Measurements from ENCODE around the gene HNRNPA2B1.

Gene HNRNPA2B1

GRCh38 chr7:26200444-26201246, at the start of gene HNRNPA2B1:
HNRNPA2B1 (minus strand) TSS chr7:26200746; CDS start chr7:26200577, 169 bp downstream.
- peak; percentile 96 for DNase-seq (ENCODE audit: low read depth)

GRCh38 chr7:26250239-26250638, 49.7 kb upstream of the HNRNPA2B1 start:
- DNase-seq (ENCODE audit: low read depth), result no peak

GRCh38 chr7:26245150-26245549, 44.6 kb upstream of the HNRNPA2B1 start:
- DNase-seq (ENCODE audit: low read depth), result no peak

GRCh38 chr7:26238032-26238431, 37.5 kb upstream of the HNRNPA2B1 start:
- no peak for DNase-seq (ENCODE audit: low read depth)

GRCh38 chr7:26237035-26237807, 36.7 kb upstream of the HNRNPA2B1 start:
- DNase-seq (ENCODE audit: low read depth), result no peak

GRCh38 chr7:26233902-26234511, 33.5 kb upstream of the HNRNPA2B1 start:
- DNase-seq (ENCODE audit: low read depth), result no peak

GRCh38 chr7:26227987-26228386, 27.4 kb upstream of the HNRNPA2B1 start:
- no peak for DNase-seq (ENCODE audit: low read depth)

GRCh38 chr7:26224359-26224758, 23.8 kb upstream of the HNRNPA2B1 start:
- DNase-seq (ENCODE audit: low read depth), result no peak

GRCh38 chr7:26216049-26216448, 15.5 kb upstream of the HNRNPA2B1 start:
- no peak for DNase-seq (ENCODE audit: low read depth)

- no peak for DNase-seq (ENCODE audit: low read depth)
These were observed 13.4 kb upstream of the HNRNPA2B1 start for GRCh38 chr7:26213807-26214515.

GRCh38 chr7:26212921-26213718, 12.6 kb upstream of the HNRNPA2B1 start:
- peak; percentile 21 for DNase-seq (ENCODE audit: low read depth)

- DNase-seq (ENCODE audit: low read depth), result no peak
These were observed 7.5 kb upstream of the HNRNPA2B1 start for GRCh38 chr7:26208040-26208439.

GRCh38 chr7:26203016-26203415, 2.5 kb upstream of the HNRNPA2B1 start:
- DNase-seq (ENCODE audit: low read depth), result no peak

GRCh38 chr7:26202019-26202990, 1.8 kb upstream of the HNRNPA2B1 start:
- DNase-seq (ENCODE audit: low read depth), result no peak

GRCh38 chr7:26201247-26202018, 887 bp upstream of the HNRNPA2B1 start, which contains the start of gene CBX3:
CBX3 (plus strand) TSS chr7:26201745; CDS start chr7:26202999, 1,254 bp downstream.
- peak; percentile 61 for DNase-seq (ENCODE audit: low read depth)

GRCh38 chr7:26200038-26200443, 505 bp downstream of the HNRNPA2B1 start:
- DNase-seq (ENCODE audit: low read depth), result no peak

GRCh38 chr7:26199301-26200037, 1.1 kb downstream of the HNRNPA2B1 start:
- no peak for DNase-seq (ENCODE audit: low read depth)

GRCh38 chr7:26198781-26199169, 1.8 kb downstream of the HNRNPA2B1 start:
- DNase-seq (ENCODE audit: low read depth), result no peak
